ENCODE results near the gene SRD5A1. TPM values are rescaled to one million over a fixed set of nuclear protein-coding genes. Genes with fewer than 3 reads are reported as not detected.

SRD5A1 gene, protein sequence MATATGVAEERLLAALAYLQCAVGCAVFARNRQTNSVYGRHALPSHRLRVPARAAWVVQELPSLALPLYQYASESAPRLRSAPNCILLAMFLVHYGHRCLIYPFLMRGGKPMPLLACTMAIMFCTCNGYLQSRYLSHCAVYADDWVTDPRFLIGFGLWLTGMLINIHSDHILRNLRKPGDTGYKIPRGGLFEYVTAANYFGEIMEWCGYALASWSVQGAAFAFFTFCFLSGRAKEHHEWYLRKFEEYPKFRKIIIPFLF
- total RNA-seq = 10 to 100 TPM; 14.1 to 14.3 TPM

DNA sequence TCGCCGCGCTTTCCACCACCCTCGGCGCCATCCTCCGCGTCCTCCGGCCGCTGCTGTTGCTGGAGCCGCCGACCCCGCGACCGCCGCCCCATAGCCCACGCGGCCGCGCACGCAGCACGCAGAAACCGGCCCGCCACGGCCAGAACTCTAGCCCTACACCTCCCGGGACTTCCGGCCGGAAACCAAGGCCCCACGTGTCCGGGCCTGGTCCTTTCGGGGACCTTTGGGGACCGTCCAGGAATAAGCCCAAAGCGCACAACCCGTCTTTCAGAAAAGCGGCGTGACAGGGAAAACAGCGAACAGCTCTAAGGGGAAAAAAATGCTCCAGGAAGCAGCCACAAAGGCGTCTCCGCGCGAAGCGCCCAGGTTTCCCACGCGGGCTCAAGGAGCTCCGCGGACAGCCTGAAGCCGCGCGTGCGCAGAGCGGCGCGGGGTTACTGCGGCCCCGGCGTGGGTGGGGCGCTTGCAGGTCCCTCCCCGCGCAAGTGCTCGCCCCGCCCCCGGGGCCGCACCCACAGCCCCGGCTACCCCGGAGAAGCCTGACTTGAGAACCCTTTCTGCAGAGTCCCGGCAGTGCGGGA, at the start of gene SRD5A1, which contains the start of gene NSUN2:
SRD5A1 (plus strand) TSS at position 553 of the 581 bp plus-strand sequence. CDS start 137 bp downstream, outside the sequence.
NSUN2 (minus strand) TSS at position 157 of the 581 bp plus-strand sequence; CDS start at position 92, 65 bp downstream.
- Mint-ChIP-seq H3K9me3 (no peaks in the 10 kb centered on the region), H3K36me3 (peaks cover 46% of the 10 kb centered on the region), H3K27ac (peak within 1 kb of the TSS; percentile 99), H3K4me1 (peaks cover 33% of the 10 kb centered on the region), H3K27me3 (no peaks in the 10 kb centered on the region), H3K4me3 (peak within 1 kb of the TSS; percentile 94)
- DNase-seq = peak; percentile 93

DNA sequence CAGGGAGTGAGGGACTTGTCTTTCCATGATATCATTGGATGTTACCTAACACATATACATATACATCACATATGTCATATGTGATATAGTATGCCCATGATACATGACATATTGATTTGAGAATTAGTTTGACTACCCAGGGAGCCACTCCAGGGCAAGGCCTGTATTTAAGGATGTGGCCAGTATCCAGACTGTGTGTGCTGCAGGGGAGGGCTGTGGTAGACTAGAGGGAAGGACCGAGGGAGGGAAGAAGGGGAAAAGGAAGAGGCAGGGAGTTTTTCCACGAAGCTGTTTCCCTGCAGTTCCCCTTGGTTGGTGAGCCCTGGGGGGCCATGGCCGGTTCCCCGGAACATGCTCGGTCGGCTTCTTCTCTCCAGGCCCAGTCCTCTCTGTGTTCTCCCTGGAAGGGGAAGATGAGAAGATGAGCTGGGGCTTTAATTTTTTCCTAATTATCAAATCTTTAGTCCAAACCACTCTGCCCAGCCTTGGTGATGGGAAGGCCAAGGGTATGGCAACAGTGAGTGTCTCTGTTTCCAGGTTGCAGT, 49.1 kb upstream of the SRD5A1 start:
- H3K9me3 Mint-ChIP-seq = no peaks in the 10 kb centered on the region
- peak overlapping the region; percentile 55 for H3K4me3 Mint-ChIP-seq
- no peaks in the 10 kb centered on the region for H3K36me3 Mint-ChIP-seq

DNA sequence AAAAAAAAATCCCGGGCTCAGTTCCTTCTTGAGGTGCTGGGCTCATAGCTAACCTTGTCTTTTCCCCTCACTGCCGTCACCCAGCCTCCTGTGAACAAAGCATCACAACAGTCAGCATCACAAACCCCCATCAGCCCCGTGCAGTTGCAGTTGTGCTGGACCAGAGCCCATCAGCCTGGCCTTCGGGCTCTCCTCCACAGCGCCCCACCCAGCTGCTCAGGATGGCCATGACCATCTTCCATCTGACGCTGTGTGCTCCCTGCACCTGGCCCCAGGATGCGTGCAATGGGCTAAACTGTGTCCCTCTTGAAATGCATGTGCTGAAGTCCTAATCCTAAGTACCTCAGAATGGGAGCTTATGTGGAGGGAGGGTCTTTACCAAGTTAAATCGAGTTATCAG, 48.5 kb upstream of the SRD5A1 start:
- peaks cover 53% of the 10 kb centered on the region for H3K27me3 Mint-ChIP-seq
- no peak overlapping the region for H3K27ac Mint-ChIP-seq
- H3K9me3 Mint-ChIP-seq = no peaks in the 10 kb centered on the region
- no peaks in the 10 kb centered on the region for H3K4me1 Mint-ChIP-seq
- H3K36me3 Mint-ChIP-seq = no peaks in the 10 kb centered on the region
- no peak overlapping the region for H3K4me3 Mint-ChIP-seq
- DNase-seq = no peak

More for the DNA sequence above, 49.1 kb upstream of the SRD5A1 start:
- no peak for DNase-seq
- Mint-ChIP-seq H3K4me1 (no peaks in the 10 kb centered on the region), H3K27ac (no peak overlapping the region), H3K27me3 (peaks cover 53% of the 10 kb centered on the region)

DNA sequence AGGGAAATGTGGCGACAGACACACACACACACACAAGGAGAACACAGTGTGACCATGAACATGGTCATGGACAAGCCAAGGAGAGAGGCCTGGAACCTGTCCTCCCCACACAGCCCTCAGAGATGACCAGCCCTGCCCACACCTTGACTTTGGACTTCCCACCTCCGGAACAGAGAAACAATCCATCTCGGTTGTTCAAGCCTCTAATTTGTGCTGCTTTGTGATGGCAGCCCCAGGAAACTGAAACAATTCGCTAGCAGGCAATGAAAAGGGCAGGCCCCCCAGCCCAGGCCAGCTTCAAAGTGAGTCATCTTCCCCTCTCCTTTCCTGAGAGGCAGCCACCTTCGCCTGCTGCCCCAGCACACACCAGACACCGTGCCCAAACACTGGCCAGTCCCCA, 48.1 kb upstream of the SRD5A1 start:
- Mint-ChIP-seq H3K36me3 (no peaks in the 10 kb centered on the region), H3K4me1 (no peaks in the 10 kb centered on the region), H3K9me3 (no peaks in the 10 kb centered on the region), H3K27ac (no peak overlapping the region), H3K27me3 (peaks cover 49% of the 10 kb centered on the region), H3K4me3 (no peak overlapping the region)
- DNase-seq = no peak

DNA sequence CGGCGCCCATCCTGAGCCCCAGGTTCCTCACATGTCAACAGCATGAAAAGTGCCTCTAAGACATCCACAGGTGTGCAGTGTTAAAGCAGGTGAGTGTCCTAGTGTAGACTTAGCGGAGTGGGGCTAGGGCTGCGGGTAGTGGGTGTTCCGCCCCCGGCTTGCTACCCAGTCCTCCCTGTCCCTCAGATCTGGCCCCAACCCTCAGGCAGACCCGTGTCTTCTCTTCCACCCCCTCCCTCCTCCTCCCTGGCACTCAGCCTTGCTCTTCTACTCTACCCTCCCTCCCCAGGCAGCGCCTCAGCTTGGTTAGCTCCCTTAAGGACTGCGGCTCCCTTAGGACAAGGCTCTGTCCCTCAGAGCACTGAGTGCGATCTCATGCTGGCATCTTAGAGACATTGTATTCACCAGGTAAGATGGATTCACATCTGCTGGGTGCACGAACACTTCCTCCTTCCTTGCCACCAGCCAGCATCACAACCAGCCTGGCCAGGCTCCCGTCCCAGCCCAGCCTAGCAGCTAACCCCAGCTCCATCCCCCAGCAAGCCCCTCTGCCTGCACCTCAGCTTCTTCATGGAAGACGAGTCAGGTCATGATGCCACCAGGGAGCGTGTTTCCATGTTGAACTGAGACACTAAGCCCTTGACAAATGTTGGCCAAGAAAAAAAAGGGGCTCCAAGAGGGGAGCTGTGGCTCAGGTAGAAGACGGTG, 47.1 kb upstream of the SRD5A1 start:
- H3K9me3 Mint-ChIP-seq = no peaks in the 10 kb centered on the region
- H3K27ac Mint-ChIP-seq = no peak overlapping the region
- H3K4me1 Mint-ChIP-seq = no peaks in the 10 kb centered on the region
- no peaks in the 10 kb centered on the region for H3K36me3 Mint-ChIP-seq
- DNase-seq = no peak
- peaks cover 41% of the 10 kb centered on the region for H3K27me3 Mint-ChIP-seq
- no peak overlapping the region for H3K4me3 Mint-ChIP-seq

DNA sequence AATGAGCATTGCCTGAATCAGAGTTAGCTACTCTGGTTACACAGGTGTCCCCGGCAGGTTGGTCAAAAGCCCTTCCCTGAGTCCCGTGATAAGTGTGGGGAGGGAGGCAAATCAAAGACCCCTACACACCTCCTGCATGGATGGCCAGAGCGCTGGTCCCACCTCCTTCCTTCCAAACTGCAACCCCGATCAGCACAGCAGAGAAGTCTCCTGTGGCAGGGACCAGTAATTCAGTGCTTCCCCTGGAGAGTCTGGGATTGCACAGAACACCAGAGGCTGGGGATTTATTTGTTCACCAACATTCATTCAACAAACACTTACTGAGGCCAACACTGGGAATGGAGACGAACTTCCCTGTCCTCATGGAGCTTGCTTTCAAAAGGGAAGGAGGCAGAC, 46.6 kb upstream of the SRD5A1 start:
- H3K4me1 Mint-ChIP-seq = no peaks in the 10 kb centered on the region
- H3K27ac Mint-ChIP-seq = no peak overlapping the region
- no peaks in the 10 kb centered on the region for H3K36me3 Mint-ChIP-seq
- no peak for DNase-seq
- H3K9me3 Mint-ChIP-seq = no peaks in the 10 kb centered on the region
- H3K27me3 Mint-ChIP-seq = peaks cover 36% of the 10 kb centered on the region
- H3K4me3 Mint-ChIP-seq = no peak overlapping the region

DNA sequence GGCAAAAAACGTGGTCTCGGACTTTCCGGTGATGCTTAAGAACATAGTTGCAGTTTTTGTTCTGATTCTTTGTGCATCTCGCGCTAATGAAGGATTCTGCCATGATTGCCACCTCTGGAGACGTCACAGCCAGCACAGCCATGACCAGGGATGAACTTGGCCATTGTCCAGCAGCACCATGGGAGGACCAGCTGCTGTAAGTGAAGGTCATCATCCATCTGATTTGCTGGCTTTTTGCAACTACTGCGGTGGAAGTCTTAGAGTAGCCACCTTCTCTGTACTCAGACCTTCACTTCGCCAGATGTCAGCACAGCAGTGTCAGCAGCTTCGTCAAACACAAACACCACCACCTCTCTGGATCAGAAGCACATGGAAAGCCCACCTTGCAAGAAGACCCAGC, 46.1 kb upstream of the SRD5A1 start:
- Mint-ChIP-seq H3K27ac (no peak overlapping the region), H3K9me3 (no peaks in the 10 kb centered on the region), H3K36me3 (no peaks in the 10 kb centered on the region), H3K4me3 (no peak overlapping the region), H3K27me3 (peaks cover 31% of the 10 kb centered on the region), H3K4me1 (no peaks in the 10 kb centered on the region)
- DNase-seq = no peak

DNA sequence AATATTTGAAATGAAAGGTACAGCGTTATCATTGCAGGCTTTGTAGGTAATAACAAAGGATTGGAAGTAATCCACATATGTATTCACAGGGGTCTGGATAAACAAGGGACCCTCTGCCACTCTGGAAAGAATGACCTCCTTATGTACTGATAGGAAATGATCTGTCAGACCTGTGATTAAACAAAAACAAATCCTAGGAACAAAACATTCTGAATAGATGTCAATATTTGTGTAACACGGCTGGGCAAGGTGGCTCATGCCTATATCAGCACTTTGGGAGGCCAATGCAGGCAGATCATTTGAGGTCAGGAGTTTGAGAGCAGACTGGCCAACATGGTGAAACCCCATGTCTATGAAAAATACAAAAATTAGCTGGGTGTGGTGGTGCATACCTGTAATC, 42.7 kb upstream of the SRD5A1 start:
- no peaks in the 10 kb centered on the region for H3K4me1 Mint-ChIP-seq
- no peak for DNase-seq
- no peak overlapping the region for H3K27ac Mint-ChIP-seq
- peaks cover 7% of the 10 kb centered on the region for H3K36me3 Mint-ChIP-seq
- H3K9me3 Mint-ChIP-seq = no peaks in the 10 kb centered on the region
- peaks cover 4% of the 10 kb centered on the region for H3K27me3 Mint-ChIP-seq
- no peak overlapping the region for H3K4me3 Mint-ChIP-seq

DNA sequence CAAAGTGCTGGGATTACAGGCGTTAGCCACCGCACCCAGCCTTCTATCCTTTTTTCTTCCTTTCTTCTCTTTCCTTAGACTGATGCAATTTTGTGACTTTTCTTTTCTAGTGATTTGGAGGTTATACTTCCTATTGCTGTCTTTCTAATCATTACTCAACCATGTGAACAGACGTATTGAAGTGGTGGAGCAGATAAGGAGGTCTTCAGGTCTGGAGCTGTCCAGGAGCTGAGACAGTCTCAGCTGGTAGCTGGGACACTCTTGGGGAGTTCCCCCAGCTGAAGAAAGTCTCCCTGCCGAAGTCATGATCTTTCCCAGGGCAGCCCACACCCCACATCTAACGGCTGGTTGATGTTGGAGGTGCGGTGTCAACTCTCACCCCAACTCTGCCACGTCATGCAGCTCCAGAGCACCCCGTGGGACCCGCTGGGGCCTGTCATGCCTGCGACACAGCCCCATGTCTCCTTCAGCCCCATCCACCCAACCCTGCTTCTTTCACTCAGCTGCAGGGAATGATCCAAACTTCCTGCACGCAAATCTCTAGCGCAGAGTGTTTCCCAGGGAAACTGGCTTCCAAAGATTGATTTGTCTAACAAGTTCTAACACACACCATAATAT, 41.5 kb upstream of the SRD5A1 start:
- H3K36me3 Mint-ChIP-seq = peaks cover 16% of the 10 kb centered on the region
- H3K4me3 Mint-ChIP-seq = no peak overlapping the region
- no peaks in the 10 kb centered on the region for H3K4me1 Mint-ChIP-seq
- no peaks in the 10 kb centered on the region for H3K9me3 Mint-ChIP-seq
- no peak for DNase-seq
- H3K27me3 Mint-ChIP-seq = no peaks in the 10 kb centered on the region
- H3K27ac Mint-ChIP-seq = no peak overlapping the region

DNA sequence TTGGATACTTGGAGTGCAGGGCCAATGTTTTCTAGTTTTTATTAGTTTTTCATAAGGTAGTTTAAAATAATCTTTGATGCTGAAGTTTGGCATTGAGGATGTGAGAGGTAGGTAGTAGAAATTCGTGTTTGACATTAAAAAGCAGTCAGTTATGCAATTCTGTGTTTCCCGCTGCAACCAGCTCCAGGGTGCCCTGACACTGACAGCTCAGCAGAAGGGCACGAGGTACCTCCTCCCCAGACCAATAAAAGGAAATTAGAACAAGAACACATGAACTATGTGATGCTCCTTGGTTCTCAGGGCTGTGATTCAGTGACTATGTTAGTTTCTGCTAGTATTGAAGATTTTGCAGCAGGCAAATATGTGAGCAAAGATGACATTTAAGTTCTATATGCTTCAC, 40.6 kb upstream of the SRD5A1 start:
- no peak for DNase-seq
- Mint-ChIP-seq H3K9me3 (no peaks in the 10 kb centered on the region), H3K4me1 (no peaks in the 10 kb centered on the region), H3K27me3 (no peaks in the 10 kb centered on the region), H3K4me3 (no peak overlapping the region), H3K36me3 (peaks cover 24% of the 10 kb centered on the region), H3K27ac (no peak overlapping the region)

DNA sequence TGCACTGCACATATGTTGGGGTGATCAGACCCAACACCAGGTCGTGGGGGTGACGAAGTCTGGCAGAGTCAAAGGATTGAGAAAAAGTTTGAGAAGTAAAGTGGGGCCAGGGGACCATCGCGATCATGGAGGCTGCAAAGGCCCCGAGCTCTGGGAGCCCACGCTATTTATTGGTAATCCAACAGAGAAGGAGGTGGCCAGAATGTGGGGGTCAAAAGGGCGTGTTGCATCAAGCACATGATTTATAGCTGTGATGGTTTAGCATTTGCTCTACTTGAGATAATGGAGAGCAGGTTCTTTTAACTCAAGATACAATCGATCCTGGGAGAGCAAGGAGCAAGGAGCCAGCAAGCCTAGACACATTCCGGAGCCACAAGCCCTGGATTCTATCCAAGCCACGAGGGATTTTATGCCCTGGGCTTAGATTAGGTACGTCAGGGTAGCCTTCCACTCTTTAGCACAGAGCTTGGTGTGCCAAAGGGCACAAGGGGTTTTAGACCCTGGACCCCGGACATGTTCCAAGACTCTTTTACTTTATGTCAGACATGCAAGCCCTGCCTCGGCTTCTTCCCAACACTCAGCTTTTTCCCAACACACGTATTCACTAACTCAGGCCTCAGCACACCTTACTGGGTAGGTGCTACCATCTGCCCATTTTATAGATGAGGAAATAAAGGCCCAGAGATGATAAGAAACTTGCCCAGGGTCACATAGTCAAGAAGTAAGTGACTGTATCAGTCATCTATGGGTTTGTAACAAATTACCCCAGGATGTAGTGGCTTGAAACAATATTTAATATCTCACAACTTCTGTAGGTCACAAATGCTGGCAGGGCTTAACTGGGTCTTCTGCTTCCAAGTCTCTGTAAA, 39.9 kb upstream of the SRD5A1 start:
- Mint-ChIP-seq H3K27ac (no peak overlapping the region), H3K4me3 (no peak overlapping the region), H3K9me3 (no peaks in the 10 kb centered on the region), H3K4me1 (no peaks in the 10 kb centered on the region), H3K36me3 (peaks cover 28% of the 10 kb centered on the region), H3K27me3 (no peaks in the 10 kb centered on the region)
- no peak for DNase-seq

DNA sequence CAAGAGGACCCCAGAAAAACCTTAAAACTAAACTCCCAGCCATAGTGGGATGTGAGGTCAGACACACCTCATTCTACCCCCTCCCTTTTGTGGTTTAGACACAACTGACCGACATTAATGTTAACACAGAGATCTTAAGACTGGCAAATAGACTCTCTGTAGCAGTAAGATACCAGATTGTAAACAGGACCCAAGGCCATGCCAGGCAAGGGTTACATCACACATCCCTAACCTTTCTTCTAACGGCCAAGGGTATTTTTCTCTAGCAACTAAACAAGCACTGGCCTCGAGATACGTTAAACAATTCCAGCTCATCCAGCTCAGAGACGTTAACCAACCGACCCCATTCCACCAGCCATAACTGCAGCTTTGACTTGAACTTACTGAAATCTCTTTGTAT, 39.2 kb upstream of the SRD5A1 start:
- Mint-ChIP-seq H3K4me1 (no peaks in the 10 kb centered on the region), H3K9me3 (no peaks in the 10 kb centered on the region), H3K4me3 (no peak overlapping the region), H3K27ac (no peak overlapping the region), H3K36me3 (peaks cover 32% of the 10 kb centered on the region), H3K27me3 (no peaks in the 10 kb centered on the region)
- no peak for DNase-seq

DNA sequence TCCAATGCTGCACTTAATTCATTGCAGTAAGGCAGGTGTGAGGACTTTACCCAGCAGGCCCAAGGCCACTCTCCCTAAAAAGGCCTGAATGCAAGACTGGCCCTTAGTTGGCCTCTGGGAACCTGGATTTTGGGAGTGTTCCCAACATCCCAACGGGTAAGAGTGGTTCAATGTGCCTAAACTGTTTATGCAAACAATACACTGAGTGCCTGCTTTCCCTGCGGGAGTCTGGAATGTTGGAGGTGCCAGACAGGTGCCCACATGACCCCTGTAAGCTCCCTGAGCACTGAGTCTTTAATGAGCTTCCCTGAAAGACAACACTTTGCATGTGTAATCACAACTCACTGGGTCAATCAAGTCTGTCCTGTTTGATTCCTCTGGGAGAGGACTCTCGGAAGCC, 37.8 kb upstream of the SRD5A1 start:
- H3K4me1 Mint-ChIP-seq = no peaks in the 10 kb centered on the region
- no peak overlapping the region for H3K4me3 Mint-ChIP-seq
- no peaks in the 10 kb centered on the region for H3K9me3 Mint-ChIP-seq
- no peak for DNase-seq
- no peaks in the 10 kb centered on the region for H3K27me3 Mint-ChIP-seq
- H3K27ac Mint-ChIP-seq = no peak overlapping the region
- H3K36me3 Mint-ChIP-seq = peaks cover 37% of the 10 kb centered on the region

DNA sequence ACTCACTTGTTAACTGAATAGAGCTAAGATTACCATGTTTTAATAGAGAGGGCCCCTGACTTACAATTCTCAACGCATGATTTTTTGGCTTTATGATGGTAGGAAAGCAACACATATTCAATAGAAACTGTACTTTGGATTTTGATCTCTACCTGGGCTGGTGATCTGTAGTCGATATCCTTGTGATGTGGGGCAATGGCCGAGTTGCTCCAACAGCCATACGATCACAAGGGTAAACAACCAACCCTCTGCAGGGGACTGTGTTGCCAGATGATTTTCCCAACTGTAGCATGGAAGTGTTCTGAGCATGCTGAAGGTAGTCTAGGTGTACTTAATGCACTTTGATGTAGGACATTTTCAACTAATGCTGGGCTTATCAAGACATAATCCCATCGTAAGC, 36.9 kb upstream of the SRD5A1 start:
- Mint-ChIP-seq H3K36me3 (peaks cover 45% of the 10 kb centered on the region), H3K27ac (no peak overlapping the region), H3K4me1 (no peaks in the 10 kb centered on the region), H3K4me3 (no peak overlapping the region), H3K9me3 (no peaks in the 10 kb centered on the region), H3K27me3 (no peaks in the 10 kb centered on the region)
- no peak for DNase-seq

Data from activated naive CD8-positive, alpha-beta T cell treated with anti-CD3 and anti-CD28 coated beads for 36 hours (primary cell).